Measurements from ENCODE around the gene KRT23.

GRCh38 chr17:40937384-40937819 is at the start of gene KRT23:
- TF ChIP-seq EZH2phosphoT487 (IDR thresholded peaks at IDR 0.05; ENCODE audit: borderline replicate concordance, low read length) (no peak), CTCF (IDR thresholded peaks at IDR 0.05; ENCODE audit: low read depth, low read length, poor library complexity, severe bottlenecking) (no peak)

Measured in DOHH2 (cell line).